Esophagus squamous epithelium (tissue), 5 donors: ENCODE measurements around the gene PIK3C2G. TPM values are rescaled to one million over a fixed set of nuclear protein-coding genes. Genes with fewer than 3 reads are reported as not detected.

Experiments
- DNase-seq: peaks from one replicate; lab custom pipeline; 2025; lab: John Stamatoyannopoulos, UW
- H3K27ac ChIP-seq, 4 donors: fragments of 200-600 bp; sonication (generic); one replicate each; pipeline ENCODE4 v1.5.1; 2016 to 2019; ENCODE audit warnings: mild to moderate bottlenecking in 1 of 4
- H3K27me3 ChIP-seq, 4 donors: fragments of 200-600 bp; sonication (generic); 1 replicate in 3 of 4; 2 replicates in 1 of 4; pipeline versions ENCODE4 v1.5.1 to v1.6.0; 2017 to 2021; ENCODE audit warnings: antibody characterized with exemption in 1 of 4
- H3K36me3 ChIP-seq, 3 donors: fragments of 200-600 bp; sonication (generic); one replicate each; pipeline ENCODE4 v1.5.1; 2016 to 2019
- H3K4me1 ChIP-seq, 3 donors: fragments of 200-600 bp; sonication (generic); one replicate each; pipeline ENCODE4 v1.5.1; 2017 to 2019
- H3K4me3 ChIP-seq, 4 donors: fragments of 200-600 bp; sonication (generic); 1 replicate in 3 of 4; 2 replicates in 1 of 4; pipeline ENCODE4 v1.5.1; 2016 to 2019; ENCODE audit warnings: mild to moderate bottlenecking in 2 of 4, moderate library complexity in 1 of 4
- H3K9me3 ChIP-seq, 3 donors: fragments of 200-600 bp; sonication (generic); one replicate each; pipeline ENCODE4 v1.5.1; 2016 to 2019
- POLR2A ChIP-seq, 4 donors: fragments of 450-650 bp; IDR thresholded peaks; one replicate each; pipeline ENCODE4 v1.6.1; 2017; ENCODE audit warnings: antibody characterized with exemption in 4 of 4, mild to moderate bottlenecking in 4 of 4, moderate library complexity in 3 of 4
- WGBS, 2 donors: methylation state at CpG; one replicate each; pipeline ENCODE4 v1.1.5; 2018; 5-methylcytosine and 5-hydroxymethylcytosine counted together
- intact Hi-C: fragments of 100-400 bp; cut with DNase I; formaldehyde crosslinking; loops from one replicate; pipeline ENCODE4 v1.15.0; 2022
- total RNA-seq, 4 donors: library from RNA; depleted of rRNA; stranded (reverse); fragments of >200 nt; gene quantifications; one replicate each; pipeline ENCODE4 v1.1.0, GENCODE V29; 2016
- TF ChIP-seq, protein P1 (sequence below), 6 experiments: fragments of 450-650 bp in 4 of 6; fragments of 200-600 bp in 2 of 6; sonication (generic) in 2 of 6; IDR thresholded peaks; one replicate each; pipeline ENCODE4 v1.5.1; 2016 to 2019; ENCODE audit warnings: antibody characterized with exemption in 6 of 6, mild to moderate bottlenecking in 4 of 6, moderate library complexity in 4 of 6
- donor health status: DM: yes; HTN: yes; CAD: no.

Gene PIK3C2G
- total RNA-seq, 4 donors from 2014 or later, result 3.5 to 12.6 (median 7.2) TPM

DNA sequence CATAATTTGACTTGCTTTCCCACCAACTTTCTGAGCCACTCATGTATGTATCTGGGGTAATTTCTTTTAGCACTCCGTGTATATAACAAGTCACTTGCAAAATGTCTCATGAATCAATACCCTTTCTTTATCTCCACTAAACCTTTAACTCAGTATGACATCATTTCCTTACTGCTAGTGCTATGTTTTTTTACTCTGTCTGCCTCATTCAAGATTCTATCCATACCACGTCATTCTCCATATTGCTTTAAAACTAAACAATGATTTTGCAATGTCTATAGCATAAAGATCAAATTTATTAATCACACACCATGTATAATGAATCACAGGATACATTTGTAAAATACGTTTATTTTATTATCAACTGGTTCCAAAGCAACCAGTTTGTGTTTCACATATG lies 178.2 kb downstream of the PIK3C2G start:
- no peak for TF ChIP-seq POLR2A (IDR thresholded peaks at IDR 0.05)
- TF ChIP-seq, protein P1, sequence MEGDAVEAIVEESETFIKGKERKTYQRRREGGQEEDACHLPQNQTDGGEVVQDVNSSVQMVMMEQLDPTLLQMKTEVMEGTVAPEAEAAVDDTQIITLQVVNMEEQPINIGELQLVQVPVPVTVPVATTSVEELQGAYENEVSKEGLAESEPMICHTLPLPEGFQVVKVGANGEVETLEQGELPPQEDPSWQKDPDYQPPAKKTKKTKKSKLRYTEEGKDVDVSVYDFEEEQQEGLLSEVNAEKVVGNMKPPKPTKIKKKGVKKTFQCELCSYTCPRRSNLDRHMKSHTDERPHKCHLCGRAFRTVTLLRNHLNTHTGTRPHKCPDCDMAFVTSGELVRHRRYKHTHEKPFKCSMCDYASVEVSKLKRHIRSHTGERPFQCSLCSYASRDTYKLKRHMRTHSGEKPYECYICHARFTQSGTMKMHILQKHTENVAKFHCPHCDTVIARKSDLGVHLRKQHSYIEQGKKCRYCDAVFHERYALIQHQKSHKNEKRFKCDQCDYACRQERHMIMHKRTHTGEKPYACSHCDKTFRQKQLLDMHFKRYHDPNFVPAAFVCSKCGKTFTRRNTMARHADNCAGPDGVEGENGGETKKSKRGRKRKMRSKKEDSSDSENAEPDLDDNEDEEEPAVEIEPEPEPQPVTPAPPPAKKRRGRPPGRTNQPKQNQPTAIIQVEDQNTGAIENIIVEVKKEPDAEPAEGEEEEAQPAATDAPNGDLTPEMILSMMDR (IDR thresholded peaks at IDR 0.05), result no peak
- no peaks in the 10 kb centered on the region for H3K4me1 ChIP-seq
- H3K36me3 ChIP-seq, result no peaks in the 10 kb centered on the region
- no peak for DNase-seq
- H3K27ac ChIP-seq, result no peak overlapping the region
- H3K9me3 ChIP-seq, result no peaks in the 10 kb centered on the region
- no peak overlapping the region for H3K4me3 ChIP-seq
- WGBS, 2 donors, result 32 to 45% methylated on average over 3 of the region's 3 CpGs
- intact Hi-C loops, result no loop called here
- no peaks in the 10 kb centered on the region for H3K27me3 ChIP-seq

DNA sequence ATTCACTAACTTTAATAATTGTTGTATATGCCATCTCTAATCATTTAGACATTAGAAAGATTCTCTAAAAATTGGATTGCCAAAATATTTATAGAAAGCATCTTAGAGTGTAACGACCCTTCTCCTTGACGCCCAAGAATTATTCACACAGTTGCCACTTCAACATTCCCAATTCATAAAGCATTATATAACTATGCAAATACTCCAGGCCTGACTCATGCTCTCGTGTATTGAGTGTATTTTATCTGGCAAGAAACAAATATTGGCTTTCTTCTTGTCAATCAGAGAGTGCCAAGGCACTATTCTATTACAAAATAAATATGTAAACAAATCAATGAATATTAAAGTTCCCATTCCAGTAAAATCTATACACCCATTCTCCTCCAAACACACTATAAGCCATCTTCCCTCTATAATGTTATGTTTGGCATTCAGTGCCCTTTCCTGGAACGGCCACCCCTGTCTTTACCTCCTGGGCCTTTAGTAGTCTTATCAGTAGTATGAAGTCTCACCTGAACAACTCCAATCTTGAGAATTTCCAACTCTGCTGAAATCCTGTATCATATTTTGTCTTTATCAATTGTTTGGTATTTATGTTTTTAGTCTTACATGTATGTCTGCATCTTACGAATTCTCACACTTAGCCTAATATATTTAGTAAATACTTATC lies 182.6 kb downstream of the PIK3C2G start:
- TF ChIP-seq POLR2A (IDR thresholded peaks at IDR 0.05), result no peak
- TF ChIP-seq, protein P1 (IDR thresholded peaks at IDR 0.05), result no peak
- WGBS, 2 donors, result 44 to 51% methylated on average over 5 of the region's 5 CpGs
- H3K9me3 ChIP-seq, result no peaks in the 10 kb centered on the region
- H3K4me1 ChIP-seq, result no peaks in the 10 kb centered on the region
- H3K27ac ChIP-seq, result no peak overlapping the region
- no peak overlapping the region for H3K4me3 ChIP-seq
- intact Hi-C loops, result no loop called here
- H3K36me3 ChIP-seq, result no peaks in the 10 kb centered on the region
- no peak for DNase-seq
- no peaks in the 10 kb centered on the region for H3K27me3 ChIP-seq

DNA sequence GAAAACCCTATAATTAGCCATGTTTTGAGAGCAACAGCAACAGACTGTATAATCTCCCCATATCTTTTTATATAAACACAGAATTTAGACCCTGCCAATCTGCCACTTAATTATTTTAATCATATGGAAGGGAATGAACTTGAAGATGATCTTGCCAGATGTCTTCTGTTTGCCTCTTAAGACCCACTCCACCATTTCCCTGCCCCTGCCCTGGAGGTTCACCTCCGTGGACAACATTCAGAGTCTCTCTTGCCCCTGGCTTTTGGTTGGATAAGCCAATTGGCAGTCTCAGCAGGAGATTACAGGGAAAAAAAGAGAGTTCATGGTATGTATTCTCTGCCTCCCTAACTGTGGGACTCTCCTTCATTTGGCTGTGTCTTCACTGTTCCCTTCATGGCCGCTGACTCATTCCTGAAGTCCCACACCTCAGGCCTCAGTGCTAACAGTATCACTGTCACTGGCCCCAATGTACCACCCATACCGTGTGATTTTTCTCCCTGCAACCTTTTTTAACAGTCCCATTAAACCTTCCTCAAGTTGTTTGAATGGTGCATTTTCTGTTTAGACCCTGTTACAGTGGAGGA lies 184.8 kb downstream of the PIK3C2G start:
- Histone ChIP-seq H3K4me3 (no peak overlapping the region), H3K27me3 (no peaks in the 10 kb centered on the region), H3K4me1 (no peaks in the 10 kb centered on the region), H3K9me3 (no peaks in the 10 kb centered on the region), H3K27ac (no peak overlapping the region), H3K36me3 (no peaks in the 10 kb centered on the region)
- intact Hi-C loops, result no loop called here
- no peak for TF ChIP-seq POLR2A (IDR thresholded peaks at IDR 0.05)
- TF ChIP-seq, protein P1 (IDR thresholded peaks at IDR 0.05), result no peak
- no peak for DNase-seq
- 58 to 62% methylated on average over 3 of the region's 3 CpGs for WGBS, 2 donors

DNA sequence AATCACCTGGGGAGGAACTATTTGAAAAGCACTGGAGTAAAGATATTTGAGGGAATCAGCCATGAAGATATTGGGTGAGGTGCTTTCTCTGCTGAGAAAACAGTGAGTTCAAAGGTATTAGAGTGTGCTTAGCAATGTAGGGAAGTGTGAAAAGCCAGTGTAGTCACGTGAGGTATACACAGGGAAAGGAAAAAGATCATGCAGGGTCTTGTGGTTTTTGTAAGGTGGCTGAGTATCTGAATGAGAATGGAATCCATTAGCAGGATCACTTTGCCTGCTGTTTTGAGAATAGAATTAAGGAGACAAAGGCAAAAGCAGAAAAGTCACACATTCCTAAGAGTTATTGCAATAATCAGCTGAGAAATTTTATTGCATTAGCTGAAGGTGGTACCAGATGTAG lies 193.0 kb downstream of the PIK3C2G start:
- intact Hi-C loops, result no loop called here
- Histone ChIP-seq H3K36me3 (no peaks in the 10 kb centered on the region), H3K9me3 (no peaks in the 10 kb centered on the region), H3K4me1 (no peaks in the 10 kb centered on the region), H3K27me3 (no peaks in the 10 kb centered on the region), H3K27ac (no peak overlapping the region), H3K4me3 (no peak overlapping the region)
- WGBS, 2 donors, result 42 to 56% methylated on average over 1 of the region's 1 CpG
- DNase-seq, result no peak
- TF ChIP-seq POLR2A (IDR thresholded peaks at IDR 0.05), result no peak
- TF ChIP-seq, protein P1 (IDR thresholded peaks at IDR 0.05), result no peak

DNA sequence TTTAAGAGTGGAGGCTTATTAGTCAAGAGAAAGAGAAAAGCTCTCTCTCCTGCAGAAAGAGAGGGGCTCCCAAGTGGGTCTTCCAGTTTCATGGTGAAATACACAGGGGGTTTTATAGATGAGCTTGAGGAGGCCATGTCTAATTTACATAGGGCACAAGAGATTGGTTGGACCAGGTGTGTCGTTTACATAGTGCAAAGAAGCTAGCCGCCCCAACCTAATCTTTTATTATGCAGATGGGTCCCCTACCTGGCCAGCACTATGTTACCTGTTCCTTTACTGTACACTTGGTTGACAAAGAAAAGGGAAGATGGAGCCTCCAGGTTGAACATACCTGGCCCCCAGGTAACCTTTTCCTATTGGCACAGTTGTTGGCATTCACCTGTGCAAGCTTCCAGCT lies 195.0 kb downstream of the PIK3C2G start:
- Histone ChIP-seq H3K36me3 (no peaks in the 10 kb centered on the region), H3K4me1 (peaks cover 0 to 1% (median 0%) of the 10 kb centered on the region in 3 donors), H3K9me3 (no peaks in the 10 kb centered on the region), H3K27ac (no peak overlapping the region), H3K27me3 (no peaks in the 10 kb centered on the region), H3K4me3 (no peak overlapping the region)
- no peak for TF ChIP-seq POLR2A (IDR thresholded peaks at IDR 0.05)
- TF ChIP-seq, protein P1 (IDR thresholded peaks at IDR 0.05), result no peak
- 82 to 92% methylated on average over 2 of the region's 2 CpGs for WGBS, 2 donors
- DNase-seq, result no peak
- intact Hi-C loops, result no loop called here
